ENCODE data around the gene FOS.
"Not testable (repeated sequence)": the region's sequence is repeated elsewhere in the genome, so short reads cannot be mapped to it uniquely, and the experiment has no call there.

FOS gene

GRCh38 chr14:75294649-75295033 lies 16.0 kb downstream of the FOS start:
- DNase-seq (ENCODE audit: low read depth in 2 of 2) = no peak

GRCh38 chr14:75295061-75295461 lies 16.4 kb downstream of the FOS start:
- DNase-seq (ENCODE audit: low read depth in 2 of 2) = peak; percentile 81

GRCh38 chr14:75295491-75296345 lies 17.1 kb downstream of the FOS start:
- DNase-seq (ENCODE audit: low read depth in 2 of 2) = no peak

GRCh38 chr14:75297411-75298040 lies 18.9 kb downstream of the FOS start:
- DNase-seq (ENCODE audit: low read depth in 2 of 2) = no peak

GRCh38 chr14:75298187-75298965 lies 19.7 kb downstream of the FOS start:
- no peak for DNase-seq (ENCODE audit: low read depth in 2 of 2)

GRCh38 chr14:75299059-75299458 lies 20.4 kb downstream of the FOS start:
- DNase-seq (ENCODE audit: low read depth in 2 of 2) = no peak

- DNase-seq (ENCODE audit: low read depth in 2 of 2) = no peak
Measured at GRCh38 chr14:75299576-75299975, 20.9 kb downstream of the FOS start.

- no peak for DNase-seq (ENCODE audit: low read depth in 2 of 2)
Measured at GRCh38 chr14:75301666-75302325, 23.2 kb downstream of the FOS start.

- DNase-seq (ENCODE audit: low read depth in 2 of 2) = no peak
Measured at GRCh38 chr14:75303381-75303789, 24.8 kb downstream of the FOS start.

- DNase-seq (ENCODE audit: low read depth in 2 of 2) = not testable (repeated sequence)
Measured at GRCh38 chr14:75306410-75306809, 27.8 kb downstream of the FOS start.

GRCh38 chr14:75306927-75307699 lies 28.5 kb downstream of the FOS start:
- DNase-seq (ENCODE audit: low read depth in 2 of 2) = no peak

- DNase-seq (ENCODE audit: low read depth in 2 of 2) = no peak
Measured at GRCh38 chr14:75307700-75308379, 29.2 kb downstream of the FOS start.

GRCh38 chr14:75308991-75309390 lies 30.4 kb downstream of the FOS start:
- not testable (repeated sequence) for DNase-seq (ENCODE audit: low read depth in 2 of 2)

- DNase-seq (ENCODE audit: low read depth in 2 of 2) = not testable (repeated sequence)
Measured at GRCh38 chr14:75309561-75309960, 30.9 kb downstream of the FOS start.

GRCh38 chr14:75310295-75311111 lies 31.9 kb downstream of the FOS start:
- DNase-seq (ENCODE audit: low read depth in 2 of 2) = no peak

GRCh38 chr14:75311356-75311755 lies 32.7 kb downstream of the FOS start:
- no peak for DNase-seq (ENCODE audit: low read depth in 2 of 2)

GRCh38 chr14:75312341-75312740 lies 33.7 kb downstream of the FOS start:
- DNase-seq (ENCODE audit: low read depth in 2 of 2) = no peak

- DNase-seq (ENCODE audit: low read depth in 2 of 2) = no peak
Measured at GRCh38 chr14:75313294-75313693, 34.7 kb downstream of the FOS start.

- no peak for DNase-seq (ENCODE audit: low read depth in 2 of 2)
Measured at GRCh38 chr14:75315144-75315543, 36.5 kb downstream of the FOS start.

GRCh38 chr14:75317148-75317547 lies 38.5 kb downstream of the FOS start:
- no peak for DNase-seq (ENCODE audit: low read depth in 2 of 2)

All from fibroblast of skin of left biceps (primary cell).